Nephron (organoid): ENCODE results near the gene ZFAND3.

Experiments used
- H3K27ac Mint-ChIP-seq, 3 experiments: 2 replicates each; pipeline ENCODE4 v1.8.0; 2020; ENCODE audit warnings: mixed read lengths in 3 of 3, mild to moderate bottlenecking in 2 of 3, moderate library complexity in 1 of 3
- H3K27me3 Mint-ChIP-seq: 2 replicates; pipeline ENCODE4 v1.8.0; 2021; ENCODE audit warnings: low read depth, mild to moderate bottlenecking, moderate library complexity, mixed read lengths
- H3K36me3 Mint-ChIP-seq: 2 replicates; pipeline ENCODE4 v1.8.0; 2020; ENCODE audit warnings: low read depth, mixed read lengths
- H3K4me1 Mint-ChIP-seq: 2 replicates; pipeline ENCODE4 v1.8.0; 2020; ENCODE audit warnings: mixed read lengths
- H3K4me3 Mint-ChIP-seq, 3 experiments: 2 replicates each; pipeline ENCODE4 v1.8.0; 2020; ENCODE audit warnings: mild to moderate bottlenecking in 3 of 3, mixed read lengths in 3 of 3, moderate library complexity in 2 of 3
- H3K9me3 Mint-ChIP-seq: 2 replicates; pipeline ENCODE4 v1.8.0; 2020; ENCODE audit warnings: mixed read lengths
- TF ChIP-seq, protein P1 (sequence below), 3 experiments: fragments of 200-600 bp; sonication (generic); IDR thresholded peaks; one replicate each; pipeline ENCODE4 v1.5.0; 2021; ENCODE audit warnings: antibody characterized with exemption in 3 of 3; ENCODE audit not compliant: unreplicated experiment in 3 of 3

Gene ZFAND3

DNA sequence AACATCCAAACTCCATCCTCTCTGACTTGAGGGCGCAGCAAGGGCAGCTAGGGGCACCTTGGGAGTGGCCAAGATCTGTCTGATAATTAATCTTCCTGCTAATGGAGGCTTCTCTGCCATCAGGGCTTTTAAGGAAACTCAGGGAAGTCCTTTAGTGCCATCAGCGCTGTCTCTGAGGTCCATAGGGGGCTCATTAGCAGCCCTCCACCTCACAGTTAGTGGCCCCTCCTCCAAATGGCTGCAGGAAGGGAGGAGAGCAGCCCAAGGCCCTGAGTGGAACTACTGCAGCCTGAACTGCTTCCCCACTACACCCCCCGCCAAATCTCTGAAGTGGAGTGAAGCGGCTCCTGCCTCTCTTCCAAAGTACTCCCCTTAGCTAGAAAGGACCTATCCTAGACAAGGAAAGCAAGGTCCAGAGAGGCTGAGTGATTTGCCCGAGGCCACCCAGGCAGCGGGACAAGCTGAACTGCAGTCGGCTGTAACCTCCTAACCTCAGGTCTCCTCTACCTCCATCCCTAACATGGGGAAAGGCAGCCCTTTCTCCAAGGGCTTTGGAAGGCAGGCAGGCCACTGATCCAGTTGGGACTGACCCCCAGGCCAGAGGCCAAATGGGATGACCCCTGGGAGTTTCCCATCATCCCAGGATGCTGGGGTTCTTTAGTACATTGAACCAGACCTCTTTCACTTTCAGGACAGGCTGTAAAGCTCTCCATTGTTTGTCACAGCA is 39.5 kb upstream of the ZFAND3 start:
- peaks cover 27% of the 10 kb centered on the region for H3K27me3 Mint-ChIP-seq
- no peak overlapping the region for H3K27ac Mint-ChIP-seq
- H3K9me3 Mint-ChIP-seq: no peaks in the 10 kb centered on the region
- TF ChIP-seq, protein P1, sequence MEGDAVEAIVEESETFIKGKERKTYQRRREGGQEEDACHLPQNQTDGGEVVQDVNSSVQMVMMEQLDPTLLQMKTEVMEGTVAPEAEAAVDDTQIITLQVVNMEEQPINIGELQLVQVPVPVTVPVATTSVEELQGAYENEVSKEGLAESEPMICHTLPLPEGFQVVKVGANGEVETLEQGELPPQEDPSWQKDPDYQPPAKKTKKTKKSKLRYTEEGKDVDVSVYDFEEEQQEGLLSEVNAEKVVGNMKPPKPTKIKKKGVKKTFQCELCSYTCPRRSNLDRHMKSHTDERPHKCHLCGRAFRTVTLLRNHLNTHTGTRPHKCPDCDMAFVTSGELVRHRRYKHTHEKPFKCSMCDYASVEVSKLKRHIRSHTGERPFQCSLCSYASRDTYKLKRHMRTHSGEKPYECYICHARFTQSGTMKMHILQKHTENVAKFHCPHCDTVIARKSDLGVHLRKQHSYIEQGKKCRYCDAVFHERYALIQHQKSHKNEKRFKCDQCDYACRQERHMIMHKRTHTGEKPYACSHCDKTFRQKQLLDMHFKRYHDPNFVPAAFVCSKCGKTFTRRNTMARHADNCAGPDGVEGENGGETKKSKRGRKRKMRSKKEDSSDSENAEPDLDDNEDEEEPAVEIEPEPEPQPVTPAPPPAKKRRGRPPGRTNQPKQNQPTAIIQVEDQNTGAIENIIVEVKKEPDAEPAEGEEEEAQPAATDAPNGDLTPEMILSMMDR (IDR thresholded peaks at IDR 0.05; ENCODE audit: unreplicated experiment in 3 of 3): no peak
- H3K4me1 Mint-ChIP-seq: peaks cover 44% of the 10 kb centered on the region
- no peaks in the 10 kb centered on the region for H3K36me3 Mint-ChIP-seq
- no peak overlapping the region for H3K4me3 Mint-ChIP-seq

DNA sequence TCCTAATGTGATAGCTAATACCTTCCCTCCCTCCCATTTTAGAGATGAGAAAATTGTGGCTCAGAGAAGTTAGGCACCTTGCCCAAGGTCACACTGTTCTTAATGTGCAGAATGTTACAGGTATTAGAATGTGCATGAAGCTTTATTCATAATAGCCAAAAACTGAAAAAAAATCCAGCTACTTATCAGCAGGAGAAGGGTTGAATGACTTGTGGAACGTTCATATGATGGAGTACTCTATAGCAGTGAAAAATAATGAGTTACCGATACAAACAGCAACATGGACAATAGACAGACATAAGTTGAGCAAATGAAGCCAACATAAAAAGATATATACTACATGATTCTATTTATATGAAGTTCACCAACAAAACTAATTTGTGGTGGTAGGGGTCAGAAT is 37.7 kb upstream of the ZFAND3 start:
- Mint-ChIP-seq H3K27me3 (peaks cover 33% of the 10 kb centered on the region), H3K4me3 (peak overlapping the region in 2 of 3 experiments; percentile 10 to 30), H3K9me3 (no peaks in the 10 kb centered on the region), H3K4me1 (peaks cover 47% of the 10 kb centered on the region), H3K27ac (peak overlapping the region in 1 of 3 experiments; percentile 48), H3K36me3 (no peaks in the 10 kb centered on the region)
- TF ChIP-seq, protein P1 (IDR thresholded peaks at IDR 0.05; ENCODE audit: unreplicated experiment in 3 of 3): no peak

DNA sequence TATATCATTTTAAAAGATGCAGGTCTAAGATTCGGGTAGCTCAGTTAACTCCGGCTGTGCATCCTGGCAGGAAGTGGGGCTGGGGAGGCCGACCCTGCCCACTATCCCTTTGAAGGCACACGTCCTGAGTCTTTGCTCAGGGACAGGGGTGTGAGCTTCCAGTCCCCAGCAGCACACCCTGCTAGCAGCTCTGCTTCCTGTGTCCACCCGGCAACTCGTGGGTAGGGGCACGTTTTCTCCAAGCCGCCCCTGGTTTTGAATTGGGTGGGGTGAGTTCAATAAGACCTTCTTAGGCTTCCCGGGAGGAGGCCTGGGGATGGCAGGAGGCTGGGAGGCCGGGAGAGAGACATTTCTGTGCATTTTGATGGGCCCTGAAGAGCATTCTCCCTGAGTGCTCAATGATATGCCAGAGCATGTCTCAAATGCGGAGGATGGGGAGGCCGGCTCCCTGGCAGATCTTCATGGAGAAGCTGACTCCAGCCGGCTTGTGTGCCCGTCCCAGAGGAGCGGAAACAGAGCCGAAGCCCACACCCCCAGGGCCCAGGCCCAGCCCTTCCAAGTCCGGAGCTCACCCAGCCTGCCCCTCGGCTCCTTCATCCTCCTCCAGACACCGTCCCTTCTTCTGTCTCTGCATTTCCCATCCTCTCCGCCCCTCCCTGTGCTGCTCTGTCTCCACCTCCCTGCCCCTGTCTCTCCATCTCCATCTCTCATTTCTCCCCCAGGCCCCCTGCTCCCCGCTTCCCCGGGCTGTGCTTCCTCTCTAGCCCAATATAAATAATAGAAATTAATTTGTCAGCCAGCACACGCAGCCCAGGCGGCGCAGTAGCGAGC is 36.3 kb upstream of the ZFAND3 start:
- peaks cover 35% of the 10 kb centered on the region for H3K27me3 Mint-ChIP-seq
- no peaks in the 10 kb centered on the region for H3K36me3 Mint-ChIP-seq
- H3K4me3 Mint-ChIP-seq: peak overlapping the region; percentile 85 to 90 (median 87)
- TF ChIP-seq, protein P1 (IDR thresholded peaks at IDR 0.05; ENCODE audit: unreplicated experiment in 3 of 3): no peak
- peak overlapping the region; percentile 10 to 83 (median 78) for H3K27ac Mint-ChIP-seq
- peaks cover 34% of the 10 kb centered on the region for H3K4me1 Mint-ChIP-seq
- H3K9me3 Mint-ChIP-seq: no peaks in the 10 kb centered on the region

DNA sequence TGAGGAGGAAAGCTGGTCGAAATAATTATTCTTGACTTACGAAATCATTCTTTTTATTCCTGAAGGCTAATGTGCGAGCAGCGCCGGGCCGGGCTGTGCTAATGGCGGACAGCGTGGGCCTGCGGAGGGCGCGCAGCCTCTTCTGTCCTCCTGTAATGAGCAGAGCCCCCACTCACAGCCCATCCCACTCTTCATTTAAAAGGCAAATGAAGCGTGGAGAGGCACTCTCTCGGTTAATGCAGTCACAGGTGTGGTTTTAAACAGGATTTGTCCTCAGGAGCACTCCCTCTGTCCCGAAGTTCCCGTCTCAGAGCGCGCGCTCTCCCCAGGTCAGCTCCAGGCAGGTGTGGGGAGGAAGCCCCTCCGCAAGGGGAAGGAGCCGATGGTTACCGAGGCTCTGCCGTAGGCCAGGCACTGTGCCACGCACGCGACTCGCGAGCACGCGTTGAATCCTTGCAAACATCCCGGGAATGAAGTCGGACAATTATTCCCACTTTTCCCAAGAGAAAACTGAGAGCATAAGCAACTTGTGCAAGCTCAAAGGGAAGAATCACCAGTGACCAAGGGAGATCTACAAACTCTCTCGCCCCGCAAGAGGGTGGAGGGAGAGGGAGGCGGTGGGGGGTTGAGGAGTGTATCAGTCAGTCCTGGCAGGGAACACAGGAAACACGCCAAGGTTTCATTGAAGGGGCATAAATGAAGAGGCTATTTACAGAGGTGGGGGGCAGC is 35.5 kb upstream of the ZFAND3 start:
- TF ChIP-seq, protein P1 (IDR thresholded peaks at IDR 0.05; ENCODE audit: unreplicated experiment in 3 of 3): no peak
- H3K27me3 Mint-ChIP-seq: peaks cover 34% of the 10 kb centered on the region
- H3K4me1 Mint-ChIP-seq: peaks cover 34% of the 10 kb centered on the region
- H3K27ac Mint-ChIP-seq: peak overlapping the region; percentile 10 to 83 (median 78)
- no peaks in the 10 kb centered on the region for H3K36me3 Mint-ChIP-seq
- H3K9me3 Mint-ChIP-seq: no peaks in the 10 kb centered on the region
- peak overlapping the region; percentile 85 to 90 (median 87) for H3K4me3 Mint-ChIP-seq

DNA sequence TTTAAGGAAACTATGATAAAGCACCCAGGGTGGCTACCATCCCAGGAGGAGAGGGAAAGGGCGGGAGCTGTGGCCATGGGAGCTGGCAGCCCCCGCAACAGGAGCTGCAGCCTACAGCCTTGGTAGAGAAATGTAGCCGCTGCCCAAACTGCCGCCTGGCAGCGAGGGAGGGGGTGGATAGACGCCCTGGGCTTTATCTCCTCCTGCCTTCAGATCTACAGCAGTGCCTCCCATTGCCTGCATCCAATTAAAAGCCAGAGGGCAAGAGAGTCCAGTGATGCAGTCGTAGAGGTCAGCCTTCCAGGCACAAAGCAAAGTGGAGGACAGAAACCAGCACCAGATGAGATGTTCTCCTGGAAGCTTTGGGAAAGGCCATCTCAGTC is 35.0 kb upstream of the ZFAND3 start:
- TF ChIP-seq, protein P1 (IDR thresholded peaks at IDR 0.05; ENCODE audit: unreplicated experiment in 3 of 3): no peak
- Mint-ChIP-seq H3K27ac (no peak overlapping the region), H3K9me3 (no peaks in the 10 kb centered on the region), H3K4me1 (peaks cover 34% of the 10 kb centered on the region), H3K27me3 (peaks cover 34% of the 10 kb centered on the region), H3K4me3 (peak overlapping the region; percentile 2 to 87 (median 85)), H3K36me3 (no peaks in the 10 kb centered on the region)
